Peyer's patch (tissue), 4 donors: ENCODE data around the gene UCK1. TPM values are rescaled to one million over a fixed set of nuclear protein-coding genes. Genes with fewer than 3 reads are reported as not detected.

ENCODE experiments used
- DNase-seq, 3 donors: peaks; one replicate each; pipeline ENCODE4 v3.0.0-alpha.2; 2017 to 2019
- H3K27ac ChIP-seq, 4 donors: fragments of 200-600 bp; sonication (generic); one replicate each; pipeline ENCODE4 v1.5.1; 2016 to 2019
- H3K27me3 ChIP-seq, 2 donors: fragments of 200-600 bp; sonication (generic); one replicate each; pipeline ENCODE4 v1.5.1; 2019
- H3K36me3 ChIP-seq, 3 donors: fragments of 200-600 bp; sonication (generic); one replicate each; pipeline ENCODE4 v1.5.1; 2016 to 2019
- H3K4me1 ChIP-seq, 4 donors: fragments of 200-600 bp; sonication (generic); one replicate each; pipeline ENCODE4 v1.5.1; 2016 to 2019
- H3K4me3 ChIP-seq, 4 donors: fragments of 200-600 bp; sonication (generic); 1 replicate in 3 of 4; 2 replicates in 1 of 4; pipeline ENCODE4 v1.5.1; 2016 to 2019; ENCODE audit warnings: mild to moderate bottlenecking in 1 of 4
- H3K9me3 ChIP-seq, 4 donors: fragments of 200-600 bp; sonication (generic); one replicate each; pipeline ENCODE4 v1.5.1; 2016 to 2019; ENCODE audit warnings: mild to moderate bottlenecking in 1 of 4
- POLR2A ChIP-seq, 2 donors: fragments of 450-650 bp; IDR thresholded peaks; one replicate each; pipeline ENCODE4 v1.5.1; 2017; ENCODE audit warnings: antibody characterized with exemption in 2 of 2, mild to moderate bottlenecking in 2 of 2, moderate library complexity in 2 of 2
- total RNA-seq, 4 donors: library from RNA; depleted of rRNA; stranded (reverse); fragments of >200 nt; gene quantifications; one replicate each; pipeline ENCODE4 v1.1.0, GENCODE V29; 2016
- TF ChIP-seq, protein P1 (sequence below), 6 experiments: fragments of 450-650 bp in 4 of 6; fragments of 200-600 bp in 2 of 6; sonication (generic) in 1 of 6; IDR thresholded peaks; one replicate each; pipeline ENCODE4 v1.5.1; 2017 to 2019; ENCODE audit warnings: antibody characterized with exemption in 6 of 6, mild to moderate bottlenecking in 3 of 6, moderate library complexity in 1 of 6

UCK1 gene
- total RNA-seq, 4 donors from 2014 or later = 20.6 to 37.2 (median 31.1) TPM

DNA sequence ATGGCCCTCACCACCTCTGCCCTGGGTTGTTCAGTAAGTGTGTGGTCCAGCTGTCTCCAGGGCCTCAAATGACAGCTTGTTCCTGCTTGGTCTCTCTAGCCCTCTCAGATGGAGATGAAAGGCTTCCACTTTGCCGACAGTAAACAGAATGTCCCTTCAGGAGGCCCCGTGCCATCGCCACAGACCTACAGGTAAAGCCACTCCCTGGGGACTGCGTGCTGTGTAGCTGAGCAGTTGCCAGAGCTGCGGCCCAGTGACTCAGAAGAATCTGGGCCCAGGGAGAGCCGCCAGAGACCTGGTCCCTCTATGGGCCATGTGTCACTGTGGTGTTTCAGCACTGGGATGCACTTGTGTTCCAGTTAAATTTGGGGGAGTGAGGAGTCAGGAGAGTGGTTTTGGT, 39.0 kb downstream of the UCK1 start:
- Histone ChIP-seq H3K9me3 (no peaks in the 10 kb centered on the region), H3K4me3 (no peak overlapping the region), H3K4me1 (peaks cover 0 to 7% (median 0%) of the 10 kb centered on the region in 4 donors), H3K27me3 (no peaks in the 10 kb centered on the region), H3K36me3 (peaks cover 0 to 99% (median 0%) of the 10 kb centered on the region in 3 donors), H3K27ac (no peak overlapping the region)
- DNase-seq = no peak
- TF ChIP-seq POLR2A (IDR thresholded peaks at IDR 0.05) = no peak
- TF ChIP-seq, protein P1, sequence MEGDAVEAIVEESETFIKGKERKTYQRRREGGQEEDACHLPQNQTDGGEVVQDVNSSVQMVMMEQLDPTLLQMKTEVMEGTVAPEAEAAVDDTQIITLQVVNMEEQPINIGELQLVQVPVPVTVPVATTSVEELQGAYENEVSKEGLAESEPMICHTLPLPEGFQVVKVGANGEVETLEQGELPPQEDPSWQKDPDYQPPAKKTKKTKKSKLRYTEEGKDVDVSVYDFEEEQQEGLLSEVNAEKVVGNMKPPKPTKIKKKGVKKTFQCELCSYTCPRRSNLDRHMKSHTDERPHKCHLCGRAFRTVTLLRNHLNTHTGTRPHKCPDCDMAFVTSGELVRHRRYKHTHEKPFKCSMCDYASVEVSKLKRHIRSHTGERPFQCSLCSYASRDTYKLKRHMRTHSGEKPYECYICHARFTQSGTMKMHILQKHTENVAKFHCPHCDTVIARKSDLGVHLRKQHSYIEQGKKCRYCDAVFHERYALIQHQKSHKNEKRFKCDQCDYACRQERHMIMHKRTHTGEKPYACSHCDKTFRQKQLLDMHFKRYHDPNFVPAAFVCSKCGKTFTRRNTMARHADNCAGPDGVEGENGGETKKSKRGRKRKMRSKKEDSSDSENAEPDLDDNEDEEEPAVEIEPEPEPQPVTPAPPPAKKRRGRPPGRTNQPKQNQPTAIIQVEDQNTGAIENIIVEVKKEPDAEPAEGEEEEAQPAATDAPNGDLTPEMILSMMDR (IDR thresholded peaks at IDR 0.05) = no peak

- no peaks in the 10 kb centered on the region for H3K27me3 ChIP-seq
- no peak overlapping the region for H3K4me3 ChIP-seq
- no peaks in the 10 kb centered on the region for H3K9me3 ChIP-seq
- DNase-seq = no peak
- peaks cover 0 to 99% (median 0%) of the 10 kb centered on the region in 3 donors for H3K36me3 ChIP-seq
- TF ChIP-seq, protein P1 (IDR thresholded peaks at IDR 0.05) = no peak
- TF ChIP-seq POLR2A (IDR thresholded peaks at IDR 0.05) = no peak
- H3K4me1 ChIP-seq = no peaks in the 10 kb centered on the region
- no peak overlapping the region for H3K27ac ChIP-seq
Observed at GRCh38 chr9:131491001-131491710, 39.9 kb downstream of the UCK1 start.

GRCh38 chr9:131490514-131490913, 40.5 kb downstream of the UCK1 start:
- H3K4me1 ChIP-seq = no peaks in the 10 kb centered on the region
- H3K36me3 ChIP-seq = peaks cover 0 to 99% (median 0%) of the 10 kb centered on the region in 3 donors
- H3K9me3 ChIP-seq = no peaks in the 10 kb centered on the region
- no peak for DNase-seq
- H3K27me3 ChIP-seq = no peaks in the 10 kb centered on the region
- no peak for TF ChIP-seq POLR2A (IDR thresholded peaks at IDR 0.05)
- TF ChIP-seq, protein P1 (IDR thresholded peaks at IDR 0.05) = no peak
- H3K4me3 ChIP-seq = no peak overlapping the region
- H3K27ac ChIP-seq = no peak overlapping the region

DNA sequence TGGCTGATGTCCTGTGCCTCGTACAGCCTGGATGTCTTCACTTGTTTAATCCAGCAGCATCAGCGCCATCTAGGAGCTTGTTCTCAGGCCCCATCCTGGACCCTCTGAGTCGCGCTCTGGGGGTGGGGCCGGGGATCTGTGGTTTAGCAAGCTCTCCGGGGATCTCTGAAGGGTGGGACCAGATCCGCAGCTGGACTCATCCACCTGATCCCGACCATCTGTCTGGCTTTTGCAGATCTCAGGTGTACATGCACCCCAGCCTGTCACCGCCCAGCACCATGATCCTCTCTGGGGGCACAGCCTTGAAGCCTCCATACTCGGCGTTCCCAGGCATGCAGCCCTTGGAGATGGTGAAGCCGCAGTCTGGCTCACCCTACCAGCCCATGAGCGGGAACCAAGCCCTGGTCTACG, 43.4 kb downstream of the UCK1 start:
- no peaks in the 10 kb centered on the region for H3K4me1 ChIP-seq
- no peaks in the 10 kb centered on the region for H3K9me3 ChIP-seq
- H3K4me3 ChIP-seq = no peak overlapping the region
- DNase-seq = no peak
- peaks cover 0 to 100% (median 0%) of the 10 kb centered on the region in 3 donors for H3K36me3 ChIP-seq
- no peak for TF ChIP-seq POLR2A (IDR thresholded peaks at IDR 0.05)
- TF ChIP-seq, protein P1 (IDR thresholded peaks at IDR 0.05) = no peak
- no peak overlapping the region for H3K27ac ChIP-seq
- H3K27me3 ChIP-seq = no peaks in the 10 kb centered on the region

DNA sequence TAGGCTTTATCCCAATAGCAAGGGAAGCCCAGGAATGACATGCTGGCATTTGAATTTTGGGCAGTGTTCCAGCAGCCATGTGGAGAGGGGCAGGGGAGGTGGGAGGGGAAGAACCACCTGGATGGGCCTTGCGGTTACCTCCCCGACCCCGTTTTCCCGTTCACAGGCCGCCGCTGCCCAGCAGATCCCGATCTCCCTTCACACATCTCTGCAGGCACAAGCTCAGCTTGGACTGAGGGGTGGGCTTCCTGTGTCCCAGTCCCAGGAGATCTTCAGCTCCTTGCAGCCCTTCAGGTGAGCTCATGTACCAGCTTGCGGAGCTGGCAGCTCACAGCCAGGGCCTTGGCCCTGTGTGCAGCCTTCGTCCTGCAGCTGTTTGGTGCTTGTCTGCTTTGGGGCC, 44.1 kb downstream of the UCK1 start:
- H3K4me1 ChIP-seq = no peaks in the 10 kb centered on the region
- H3K27me3 ChIP-seq = no peaks in the 10 kb centered on the region
- DNase-seq = no peak
- no peak for TF ChIP-seq POLR2A (IDR thresholded peaks at IDR 0.05)
- TF ChIP-seq, protein P1 (IDR thresholded peaks at IDR 0.05) = no peak
- H3K27ac ChIP-seq = no peak overlapping the region
- peaks cover 0 to 100% (median 0%) of the 10 kb centered on the region in 3 donors for H3K36me3 ChIP-seq
- no peaks in the 10 kb centered on the region for H3K9me3 ChIP-seq
- no peak overlapping the region for H3K4me3 ChIP-seq
